Neural progenitor cell (in vitro differentiated cells): ENCODE data around the gene PTPRN2. TPM values are rescaled to one million over a fixed set of nuclear protein-coding genes. Genes with fewer than 3 reads are reported as not detected.

Source experiments
- DNase-seq: peaks from one replicate; pipeline ENCODE4 v3.0.0-alpha.2; 2016; ENCODE audit warnings: low spot score
- H2AFZ ChIP-seq: fragments of 200-600 bp; sonication (generic); replicated peaks from 2 replicates; pipeline ENCODE4 v1.6.1; 2016; ENCODE audit warnings: antibody characterized with exemption
- H3F3A ChIP-seq: fragments of 200-600 bp; sonication (generic); 2 replicates; pipeline ENCODE4 v1.6.1; 2016; ENCODE audit warnings: antibody characterized with exemption, low read depth
- H3K27ac ChIP-seq: fragments of 200-600 bp; sonication (generic); 2 replicates; pipeline ENCODE4 v1.5.1; 2016; ENCODE audit warnings: mild to moderate bottlenecking
- H3K27me3 ChIP-seq: fragments of 200-600 bp; sonication (generic); 2 replicates; pipeline ENCODE4 v1.6.1; 2016; ENCODE audit warnings: mild to moderate bottlenecking, moderate library complexity
- H3K36me3 ChIP-seq: fragments of 200-600 bp; sonication (generic); 2 replicates; pipeline ENCODE4 v1.5.1; 2016
- H3K4me1 ChIP-seq: fragments of 200-600 bp; sonication (generic); 2 replicates; pipeline ENCODE4 v1.6.1; 2016; ENCODE audit warnings: mixed run types
- H3K4me2 ChIP-seq: fragments of 200-600 bp; sonication (generic); 2 replicates; pipeline ENCODE4 v1.6.1; 2016
- H3K4me3 ChIP-seq: fragments of 200-600 bp; sonication (generic); 2 replicates; pipeline ENCODE4 v1.5.1; 2016
- H3K79me2 ChIP-seq: fragments of 200-600 bp; sonication (generic); 2 replicates; pipeline ENCODE4 v1.6.1; 2016; ENCODE audit warnings: low read depth
- H3K9ac ChIP-seq: fragments of 200-600 bp; sonication (generic); 2 replicates; pipeline ENCODE4 v1.6.1; 2016
- H3K9me3 ChIP-seq: fragments of 200-600 bp; sonication (generic); 2 replicates; pipeline ENCODE4 v1.5.1; 2016; ENCODE audit warnings: low read depth
- H4K20me1 ChIP-seq: fragments of 200-600 bp; sonication (generic); 2 replicates; pipeline ENCODE4 v1.6.1; 2016; ENCODE audit warnings: low read depth
- H3K27ac Mint-ChIP-seq: 3 replicates; pipeline ENCODE4 v1.8.0; 2021; ENCODE audit warnings: mixed read lengths
- H3K27me3 Mint-ChIP-seq: 2 replicates; pipeline ENCODE4 v1.8.0; 2022; ENCODE audit warnings: low read depth, mild to moderate bottlenecking, inconsistent platforms, moderate library complexity, mixed read lengths; ENCODE audit not compliant: insufficient read depth
- H3K36me3 Mint-ChIP-seq: 3 replicates; pipeline ENCODE4 v1.8.0; 2021; ENCODE audit warnings: mixed read lengths
- H3K4me1 Mint-ChIP-seq: 3 replicates; pipeline ENCODE4 v1.8.0; 2021; ENCODE audit warnings: mixed read lengths
- H3K4me3 Mint-ChIP-seq: 3 replicates; pipeline ENCODE4 v1.8.0; 2021; ENCODE audit warnings: mild to moderate bottlenecking, moderate library complexity, mixed read lengths
- H3K9me3 Mint-ChIP-seq: 3 replicates; pipeline ENCODE4 v1.8.0; 2020; ENCODE audit warnings: mixed read lengths
- CTCF ChIP-seq: fragments of 200-600 bp; sonication (generic); IDR thresholded peaks from 2 replicates; pipeline ENCODE4 v1.5.1; 2017; ENCODE audit warnings: antibody characterized with exemption, mild to moderate bottlenecking
- EZH2 ChIP-seq: fragments of 200-600 bp; sonication (generic); IDR thresholded peaks from 2 replicates; pipeline ENCODE4 v1.6.1; 2017; ENCODE audit warnings: antibody characterized with exemption, mild to moderate bottlenecking, moderate library complexity
- EZH2phosphoT487 ChIP-seq: fragments of 200-600 bp; sonication (generic); IDR thresholded peaks from 2 replicates; pipeline ENCODE4 v1.6.1; 2017; ENCODE audit warnings: antibody characterized with exemption
- total RNA-seq: library from RNA; depleted of rRNA; stranded (reverse); fragments of >200 nt; gene quantifications from 2 replicates; pipeline ENCODE4 v1.2.3, GENCODE V29; 2015; ENCODE audit warnings: low replicate concordance

Gene PTPRN2
- total RNA-seq, 1 donor from 2014 or later: 3.0 TPM

- H3K36me3 ChIP-seq: no peaks in the 10 kb centered on the region
- H3K27ac ChIP-seq: no peak overlapping the region
- H4K20me1 ChIP-seq: no peaks in the 10 kb centered on the region
- no peaks in the 10 kb centered on the region for H3K9me3 ChIP-seq
- no peaks in the 10 kb centered on the region for H3K27me3 ChIP-seq
- peaks cover 10% of the 10 kb centered on the region for H3K4me1 ChIP-seq
- H3K9ac ChIP-seq: no peak overlapping the region
- no peaks in the 10 kb centered on the region for H3K79me2 ChIP-seq
- Mint-ChIP-seq H3K4me3 (no peak overlapping the region), H3K27ac (peak overlapping the region; percentile 82), H3K27me3 (peaks cover 17% of the 10 kb centered on the region), H3K36me3 (peaks cover 7% of the 10 kb centered on the region), H3K9me3 (peaks cover 20% of the 10 kb centered on the region), H3K4me1 (peaks cover 41% of the 10 kb centered on the region)
- H3K4me3 ChIP-seq: no peak overlapping the region
- H2AFZ ChIP-seq: no peak overlapping the region
- H3K4me2 ChIP-seq: no peak overlapping the region
- TF ChIP-seq EZH2 (no peak), CTCF (no peak), EZH2phosphoT487 (no peak)
- no peaks in the 10 kb centered on the region for H3F3A ChIP-seq
- no peak for DNase-seq
Observed at GRCh38 chr7:158067931-158068482, 519.6 kb downstream of the PTPRN2 start.

- H3K9me3 ChIP-seq: no peaks in the 10 kb centered on the region
- TF ChIP-seq CTCF (no peak), EZH2phosphoT487 (no peak), EZH2 (no peak)
Observed at GRCh38 chr7:158067219-158067930, 520.2 kb downstream of the PTPRN2 start.

GRCh38 chr7:158066085-158066484 is 521.5 kb downstream of the PTPRN2 start:
- Histone ChIP-seq H4K20me1 (no peaks in the 10 kb centered on the region), H2AFZ (no peak overlapping the region), H3K79me2 (no peaks in the 10 kb centered on the region), H3K27me3 (no peaks in the 10 kb centered on the region), H3K9ac (no peak overlapping the region), H3K4me3 (no peak overlapping the region), H3K4me2 (no peak overlapping the region), H3K27ac (no peak overlapping the region), H3K9me3 (no peaks in the 10 kb centered on the region), H3K4me1 (peaks cover 10% of the 10 kb centered on the region), H3K36me3 (no peaks in the 10 kb centered on the region), H3F3A (no peaks in the 10 kb centered on the region)
- Mint-ChIP-seq H3K27ac (no peak overlapping the region), H3K36me3 (peaks cover 4% of the 10 kb centered on the region), H3K4me1 (peaks cover 41% of the 10 kb centered on the region), H3K9me3 (peaks cover 17% of the 10 kb centered on the region), H3K27me3 (peaks cover 13% of the 10 kb centered on the region), H3K4me3 (no peak overlapping the region)
- TF ChIP-seq EZH2phosphoT487: no peak
- no peak for TF ChIP-seq EZH2
- no peak for TF ChIP-seq CTCF
- DNase-seq: no peak

More at GRCh38 chr7:158067219-158067930, 520.2 kb downstream of the PTPRN2 start:
- Histone ChIP-seq H3K9ac (no peak overlapping the region), H3K4me1 (peaks cover 10% of the 10 kb centered on the region), H4K20me1 (no peaks in the 10 kb centered on the region), H3K79me2 (no peaks in the 10 kb centered on the region), H2AFZ (peak overlapping the region; percentile 15), H3K27ac (no peak overlapping the region), H3K27me3 (no peaks in the 10 kb centered on the region), H3K36me3 (no peaks in the 10 kb centered on the region), H3K4me2 (no peak overlapping the region), H3K4me3 (no peak overlapping the region), H3F3A (no peaks in the 10 kb centered on the region)
- Mint-ChIP-seq H3K27me3 (peaks cover 17% of the 10 kb centered on the region), H3K4me1 (peaks cover 41% of the 10 kb centered on the region), H3K4me3 (no peak overlapping the region), H3K36me3 (peaks cover 7% of the 10 kb centered on the region), H3K27ac (peak overlapping the region; percentile 82), H3K9me3 (peaks cover 18% of the 10 kb centered on the region)
- no peak for DNase-seq
